Effector CD8-positive, alpha-beta T cell (primary cell): Measurements from ENCODE around the gene KAZN.

Experiments used
- DNase-seq: peaks from one replicate; lab custom pipeline; 2025; lab: John Stamatoyannopoulos, UW

The KAZN gene

GRCh38 chr1:14934867-14935266 is 336.4 kb downstream of the KAZN start:
- no peak for DNase-seq

- DNase-seq = no peak
Measured at GRCh38 chr1:14936815-14937214, 338.3 kb downstream of the KAZN start.

GRCh38 chr1:14937288-14937949 is 338.9 kb downstream of the KAZN start:
- no peak for DNase-seq

- no peak for DNase-seq
Measured at GRCh38 chr1:14939527-14940284, 341.2 kb downstream of the KAZN start.

- DNase-seq = no peak
Measured at GRCh38 chr1:14940285-14940870, 341.9 kb downstream of the KAZN start.

GRCh38 chr1:14941864-14942263 is 343.4 kb downstream of the KAZN start:
- DNase-seq = no peak

- no peak for DNase-seq
Measured at GRCh38 chr1:14944471-14944985, 346.0 kb downstream of the KAZN start.

GRCh38 chr1:14945132-14946010 is 346.9 kb downstream of the KAZN start:
- DNase-seq = no peak

GRCh38 chr1:14946011-14946359 is 347.5 kb downstream of the KAZN start:
- DNase-seq = no peak

- DNase-seq = no peak
Measured at GRCh38 chr1:14946684-14947238, 348.3 kb downstream of the KAZN start.

- DNase-seq = no peak
Measured at GRCh38 chr1:14947421-14947820, 348.9 kb downstream of the KAZN start.

- DNase-seq = no peak
Measured at GRCh38 chr1:14948112-14948652, 349.7 kb downstream of the KAZN start.

- no peak for DNase-seq
Measured at GRCh38 chr1:14949270-14949835, 350.9 kb downstream of the KAZN start.

- DNase-seq = no peak
Measured at GRCh38 chr1:14949836-14950713, 351.6 kb downstream of the KAZN start.

- no peak for DNase-seq
Measured at GRCh38 chr1:14951766-14952165, 353.3 kb downstream of the KAZN start.

- no peak for DNase-seq
Measured at GRCh38 chr1:14952626-14953314, 354.3 kb downstream of the KAZN start.

- DNase-seq = no peak
Measured at GRCh38 chr1:14954210-14954609, 355.7 kb downstream of the KAZN start.

GRCh38 chr1:14954930-14955329 is 356.4 kb downstream of the KAZN start:
- DNase-seq = no peak

GRCh38 chr1:14955402-14955801 is 356.9 kb downstream of the KAZN start:
- DNase-seq = no peak
